Gastroesophageal sphincter (tissue), 3 donors: ENCODE data around the gene RYR2.

ENCODE experiments used
- CTCF ChIP-seq, 4 experiments: fragments of 200-600 bp in 2 of 4; fragments of 450-650 bp in 2 of 4; sonication (generic) in 1 of 4; IDR thresholded peaks; one replicate each; pipeline ENCODE4 v1.5.1; 2017 to 2019; ENCODE audit warnings: antibody characterized with exemption in 4 of 4, mild to moderate bottlenecking in 2 of 4, moderate library complexity in 2 of 4
- EP300 ChIP-seq: sonication (generic); formaldehyde crosslinking; IDR thresholded peaks from one replicate; pipeline ENCODE4 v1.6.1; 2017; ENCODE audit warnings: antibody characterized with exemption, mild to moderate bottlenecking
- POLR2A ChIP-seq, 2 donors: fragments of 450-650 bp; IDR thresholded peaks; one replicate each; pipeline ENCODE4 v1.6.1; 2017; ENCODE audit warnings: antibody characterized with exemption in 2 of 2, mild to moderate bottlenecking in 2 of 2, moderate library complexity in 1 of 2
- POLR2AphosphoS5 ChIP-seq: sonication (generic); formaldehyde crosslinking; IDR thresholded peaks from one replicate; pipeline ENCODE4 v1.6.1; 2017; ENCODE audit warnings: antibody characterized with exemption

- TF ChIP-seq POLR2AphosphoS5 (no peak), CTCF (IDR thresholded peaks at IDR 0.05) (no peak), POLR2A (IDR thresholded peaks at IDR 0.05) (no peak), EP300 (no peak)
Observed at GRCh38 chr1:237029850-237030535, 12.0 kb upstream of the RYR2 start.
